NCI-H1417 (cell line): ENCODE data around the gene ZIC2.
A peak's percentile ranks its signal among the peaks of the same experiment; 100 is the strongest.

Experiments
- DNase-seq, 3 experiments: peaks; one replicate each; lab custom pipeline; 2025; lab: John Stamatoyannopoulos, UW

Gene ZIC2

DNA sequence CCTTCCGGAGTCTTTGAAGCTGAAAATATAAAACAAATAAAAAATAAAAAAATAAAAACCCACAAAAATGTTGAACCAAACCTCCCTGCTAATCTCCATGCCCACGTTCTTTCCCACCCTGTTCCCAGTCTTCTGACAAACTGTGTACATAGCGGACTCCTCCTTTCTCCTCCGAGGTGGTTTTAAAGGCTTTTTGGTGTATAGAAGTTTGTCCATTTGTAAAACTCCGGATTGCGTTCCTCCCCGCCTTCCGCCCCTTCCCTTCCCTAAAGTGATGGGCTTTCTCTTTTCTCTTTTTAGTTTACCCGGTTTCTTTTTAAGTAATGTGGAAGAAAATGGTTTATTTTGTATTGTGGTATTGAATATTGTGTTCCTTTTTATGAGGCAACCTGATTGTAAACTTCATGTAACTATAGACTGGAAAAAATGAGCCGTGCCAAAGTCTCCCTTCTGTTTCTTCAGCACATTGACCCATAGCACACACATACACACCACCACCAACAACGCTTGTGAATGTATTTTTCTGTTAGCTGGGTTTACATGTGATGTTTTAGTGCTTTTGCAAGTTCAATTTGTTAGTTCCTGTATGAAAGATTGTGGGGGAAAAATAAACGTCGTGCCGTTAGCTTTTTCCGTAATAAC is 4.4 kb downstream of the ZIC2 start:
- DNase-seq = peak in 2 of 3 experiments; percentile 76 to 92

DNA sequence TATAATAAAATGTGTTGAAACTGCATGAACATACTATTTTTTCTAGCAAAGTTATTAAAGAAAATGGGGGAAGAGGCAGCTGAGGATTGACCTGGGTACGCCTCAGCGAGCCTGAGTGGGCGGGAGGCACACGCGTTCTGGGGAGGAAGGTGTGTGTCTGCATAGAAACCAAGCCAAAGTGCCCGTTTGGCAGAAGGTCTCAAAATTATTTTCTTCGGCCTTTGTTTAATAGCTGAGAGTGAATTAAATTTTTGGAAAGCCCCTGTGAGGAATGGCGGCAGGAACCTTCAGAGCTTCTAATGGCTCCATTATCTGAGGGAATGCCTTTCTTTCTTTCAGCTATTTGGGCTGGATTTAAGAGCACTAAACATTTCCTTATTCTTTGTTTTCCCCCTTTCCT is 5.2 kb downstream of the ZIC2 start:
- DNase-seq = peak; percentile 36 to 86 (median 81)

DNA sequence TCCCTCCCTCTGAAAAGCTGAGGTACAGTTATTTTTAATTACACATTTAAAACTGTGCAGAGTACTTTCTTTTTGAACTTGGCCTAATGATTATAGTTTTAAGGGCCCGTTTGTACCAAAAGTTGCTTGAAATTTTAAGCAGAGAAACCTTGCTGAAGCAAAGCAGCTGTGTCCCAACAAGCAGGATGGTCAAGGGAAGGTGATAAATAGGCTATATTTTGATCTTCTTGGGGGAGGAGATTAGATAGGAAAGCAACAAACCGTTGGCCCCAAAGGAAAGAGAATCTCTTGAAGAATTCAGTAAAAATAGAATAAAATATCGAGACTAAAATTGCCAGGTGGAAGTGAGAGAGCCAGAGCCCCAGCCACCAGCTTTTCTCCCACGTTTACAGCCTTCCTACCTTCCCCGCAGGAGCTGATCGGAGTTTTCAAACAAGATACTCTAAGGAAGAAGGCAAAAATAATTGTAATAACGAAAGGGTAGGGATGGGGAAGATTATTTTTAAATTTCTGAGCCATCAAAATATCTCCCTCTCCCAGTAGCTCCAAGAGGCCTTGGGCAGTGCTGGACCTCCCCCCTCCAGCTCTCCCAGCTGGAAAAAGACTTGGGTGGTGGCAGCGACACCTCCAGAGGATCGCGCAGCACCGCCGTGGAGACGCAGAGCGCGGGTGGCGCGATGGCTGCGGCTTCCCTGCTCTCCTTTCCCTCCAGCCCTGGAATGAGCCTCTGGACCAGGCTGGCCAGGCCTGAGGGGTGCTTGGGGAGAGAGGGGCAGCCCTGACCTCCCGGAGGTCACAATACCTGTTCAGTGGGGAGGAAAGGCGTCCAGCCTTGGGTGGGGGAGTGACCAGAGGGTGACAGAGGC is 5.8 kb downstream of the ZIC2 start:
- DNase-seq = peak in 2 of 3 experiments; percentile 90 to 92

DNA sequence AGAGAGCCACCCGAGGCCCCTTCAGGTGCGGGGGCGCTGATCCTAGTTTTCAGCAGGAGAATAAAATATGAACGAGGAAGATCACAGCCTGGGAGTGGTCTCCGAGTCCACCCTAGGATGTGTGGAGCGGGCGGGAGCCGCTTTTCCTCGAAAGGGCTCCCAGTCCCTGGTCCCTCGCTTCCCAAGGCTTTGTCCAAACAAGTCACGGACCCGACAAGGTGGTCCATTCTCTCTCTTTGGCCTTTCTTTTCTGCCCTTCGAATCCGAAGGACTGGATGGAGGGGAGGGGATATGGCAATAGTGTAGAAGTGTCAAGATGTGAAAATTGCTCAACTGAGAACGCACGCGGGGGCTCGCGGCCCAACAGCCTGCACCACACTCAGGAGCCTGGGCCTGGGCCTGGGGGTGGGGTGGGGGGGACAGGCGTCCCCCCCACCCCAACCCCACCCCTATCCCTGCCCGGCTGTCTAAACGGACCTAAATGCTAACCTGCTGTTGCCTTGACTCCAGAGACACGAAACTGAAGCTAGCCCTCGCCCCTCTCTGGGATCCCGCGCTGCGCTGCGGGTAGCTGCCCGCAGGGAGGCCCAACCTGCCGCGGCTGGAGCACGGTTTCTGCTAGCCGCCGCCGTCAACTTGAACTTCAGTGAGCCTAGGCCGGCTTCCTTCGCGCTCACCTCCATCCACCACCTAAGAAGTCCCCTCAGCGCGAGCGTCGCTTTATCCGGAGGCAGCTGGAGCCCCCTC is 7.1 kb downstream of the ZIC2 start:
- DNase-seq = peak in 2 of 3 experiments; percentile 43 to 61

DNA sequence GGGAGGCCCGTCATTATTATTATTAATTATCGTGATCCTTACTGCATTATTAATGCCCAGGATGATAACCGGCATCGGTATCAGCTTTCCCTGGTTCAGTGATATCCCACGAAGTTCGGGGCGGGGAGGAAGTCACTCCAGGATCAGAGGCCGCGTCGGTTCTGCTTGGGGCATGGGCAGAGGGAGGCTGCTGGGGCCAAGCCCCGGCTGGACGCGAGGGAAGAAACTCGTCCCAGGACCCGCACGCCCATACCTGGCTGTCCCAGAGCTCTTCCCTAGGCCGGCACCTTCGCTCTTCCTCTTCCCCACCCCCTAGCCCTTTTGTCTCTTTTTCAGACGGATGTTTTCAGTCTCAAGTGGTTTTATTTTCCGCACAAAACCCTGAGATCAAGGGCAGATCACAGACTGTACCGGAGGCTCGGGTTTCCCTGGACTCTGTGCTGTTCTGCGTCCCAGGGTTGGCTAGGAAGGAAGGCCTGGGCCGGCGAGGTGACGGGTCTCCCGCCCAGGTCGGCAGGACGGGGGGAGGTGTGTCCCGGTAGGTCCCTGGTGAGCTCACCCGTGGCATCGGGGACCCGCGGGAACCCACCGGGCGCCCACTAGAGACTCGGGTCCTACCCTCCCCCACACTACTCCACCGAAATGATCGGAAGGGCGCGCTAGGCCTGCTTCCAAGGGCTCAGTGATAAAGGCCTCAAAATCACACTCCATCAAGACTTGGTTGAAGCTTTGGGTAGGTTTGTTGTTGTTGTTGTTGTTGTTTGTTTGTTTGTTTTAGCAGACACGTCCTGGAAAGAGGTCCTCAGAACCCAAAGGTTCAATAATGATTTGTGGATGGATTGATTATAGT is 7.9 kb downstream of the ZIC2 start:
- DNase-seq = no peak

DNA sequence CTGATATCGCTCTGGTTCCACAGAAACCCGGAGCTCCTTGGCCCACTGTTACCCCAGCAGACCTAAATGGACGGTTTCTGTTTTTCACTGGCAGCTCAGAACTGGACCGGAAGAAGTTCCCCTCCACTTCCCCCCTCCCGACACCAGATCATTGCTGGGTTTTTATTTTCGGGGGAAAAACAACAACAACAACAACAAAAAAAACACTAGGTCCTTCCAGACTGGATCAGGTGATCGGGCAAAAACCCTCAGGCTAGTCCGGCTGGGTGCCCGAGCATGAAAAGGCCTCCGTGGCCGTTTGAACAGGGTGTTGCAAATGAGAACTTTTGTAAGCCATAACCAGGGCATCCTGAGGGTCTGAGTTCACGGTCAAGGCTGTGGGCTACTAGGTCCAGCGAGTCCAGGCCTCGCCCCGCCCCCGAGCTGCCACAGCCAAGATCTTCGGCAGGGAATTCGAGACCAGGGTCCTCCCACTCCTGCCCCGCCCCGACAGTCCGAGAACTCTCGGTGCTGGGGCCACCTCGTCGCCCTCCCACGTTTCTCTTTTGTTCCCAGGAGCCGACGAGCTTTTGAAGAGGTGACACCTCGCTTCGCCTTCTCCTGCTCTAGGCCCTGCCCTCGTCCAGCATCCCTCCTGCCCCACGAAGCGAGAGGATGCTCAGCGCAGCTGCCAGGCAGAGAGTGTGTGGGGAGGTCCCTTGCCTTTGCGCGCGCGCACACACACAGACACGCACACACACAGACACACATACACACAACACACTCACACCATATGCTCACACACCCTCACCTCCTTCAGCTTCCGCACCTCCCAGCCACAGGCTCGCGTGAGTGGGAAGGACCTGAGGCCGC is 8.8 kb downstream of the ZIC2 start:
- DNase-seq = no peak

DNA sequence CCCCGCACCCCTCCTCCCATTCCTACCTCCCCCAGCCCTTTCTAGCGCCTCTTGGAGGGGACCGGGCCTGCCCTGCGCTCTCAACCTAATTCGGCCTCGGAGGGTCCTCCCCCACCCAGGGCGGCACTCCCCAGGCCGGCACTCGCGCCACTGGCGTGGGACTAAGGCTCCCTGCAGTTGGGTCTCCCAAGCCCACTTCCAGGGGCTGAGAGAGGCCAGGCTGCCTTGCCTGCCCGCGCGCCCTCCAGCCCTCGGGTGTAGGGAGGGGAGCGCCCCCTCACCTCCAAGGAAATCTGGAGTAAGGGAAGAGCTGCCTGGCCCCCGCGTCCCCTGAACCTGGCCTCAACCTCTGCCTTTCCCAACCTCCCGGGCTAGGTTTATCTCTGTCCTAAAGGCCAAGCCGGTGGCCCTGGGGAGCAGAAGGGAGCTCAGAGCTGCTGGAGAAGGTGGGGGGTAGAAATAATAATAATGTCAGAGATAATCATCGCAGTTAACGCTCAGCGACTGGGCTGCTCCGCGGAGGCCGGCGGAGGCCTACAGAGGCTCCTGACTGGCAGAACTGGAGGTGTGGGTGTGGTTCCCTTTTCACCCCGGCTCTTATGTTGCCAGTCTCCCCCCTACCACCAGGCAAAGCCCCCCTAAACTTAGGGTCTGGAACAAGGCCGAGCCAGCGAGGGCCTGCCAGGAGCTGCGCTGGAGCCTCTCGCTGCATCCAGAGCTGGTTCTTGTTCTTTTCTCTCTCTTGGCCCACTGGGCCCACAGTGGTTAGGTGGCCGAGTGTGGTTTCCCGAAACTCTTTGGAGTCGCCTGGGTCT is 9.6 kb downstream of the ZIC2 start:
- no peak for DNase-seq

DNA sequence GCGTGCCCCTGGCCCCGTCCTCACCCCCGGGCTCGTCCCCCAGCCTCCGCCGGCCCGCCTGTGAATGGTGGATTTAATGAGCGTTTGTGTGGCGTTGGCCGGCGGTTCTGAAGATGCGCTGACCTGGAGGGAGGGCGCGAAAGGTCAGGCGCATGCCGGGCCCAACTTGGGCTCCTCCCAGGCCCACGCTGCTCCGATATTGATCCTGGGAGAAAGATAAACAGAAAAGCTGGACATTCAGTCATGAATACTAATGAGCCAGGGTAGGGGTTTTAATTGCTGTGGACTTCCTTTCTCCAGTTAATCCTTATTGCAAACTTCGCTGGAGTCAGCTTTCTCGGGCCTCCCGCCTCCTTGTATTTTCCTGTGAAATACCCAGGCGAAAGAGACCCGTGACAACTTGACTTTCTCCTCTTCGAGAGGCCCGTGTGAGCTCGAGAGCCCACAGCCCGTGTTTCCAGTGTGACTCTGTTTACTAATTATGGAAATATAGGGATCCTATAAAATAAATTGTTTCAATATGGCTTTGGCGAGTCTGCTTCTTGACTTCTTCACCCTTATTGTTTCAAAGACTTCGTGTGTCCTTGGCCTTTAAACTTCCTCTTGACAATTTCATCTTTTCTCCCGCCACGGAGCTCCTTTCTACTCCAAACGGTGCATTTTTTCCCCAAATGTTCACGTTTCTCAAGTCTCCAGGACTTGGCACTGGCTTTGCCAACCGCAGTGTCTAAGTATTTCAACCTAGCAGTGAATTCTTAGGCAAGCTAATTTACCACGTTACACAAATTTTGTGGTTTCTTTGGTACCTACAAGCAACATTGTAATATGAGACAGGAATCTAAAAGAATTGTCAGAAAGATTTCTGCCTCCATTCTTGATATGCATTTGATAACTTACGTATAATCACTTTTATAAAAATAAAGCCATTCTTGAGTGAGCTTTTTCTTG is 10.5 kb downstream of the ZIC2 start:
- peak in 1 of 3 experiments; percentile 56 for DNase-seq

DNA sequence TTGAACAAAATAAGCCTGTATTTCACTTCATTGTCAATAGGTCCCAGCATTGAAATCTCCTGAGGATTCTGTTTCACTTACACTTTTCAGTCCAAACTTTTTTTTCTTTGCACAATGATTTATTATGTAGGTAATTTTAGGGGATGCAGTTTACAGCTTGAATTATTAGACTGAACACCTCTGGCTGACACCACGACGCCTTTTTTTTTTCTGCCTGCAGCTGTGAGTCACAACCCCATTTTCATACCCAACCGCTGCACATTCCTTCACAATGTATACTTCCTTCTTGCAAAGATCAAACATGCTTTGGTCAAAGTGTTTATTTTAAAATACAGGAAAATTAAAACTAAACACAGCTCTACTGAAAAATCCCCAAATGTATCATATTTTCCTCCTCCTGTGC is 11.4 kb downstream of the ZIC2 start:
- peak in 2 of 3 experiments; percentile 26 to 71 for DNase-seq

DNA sequence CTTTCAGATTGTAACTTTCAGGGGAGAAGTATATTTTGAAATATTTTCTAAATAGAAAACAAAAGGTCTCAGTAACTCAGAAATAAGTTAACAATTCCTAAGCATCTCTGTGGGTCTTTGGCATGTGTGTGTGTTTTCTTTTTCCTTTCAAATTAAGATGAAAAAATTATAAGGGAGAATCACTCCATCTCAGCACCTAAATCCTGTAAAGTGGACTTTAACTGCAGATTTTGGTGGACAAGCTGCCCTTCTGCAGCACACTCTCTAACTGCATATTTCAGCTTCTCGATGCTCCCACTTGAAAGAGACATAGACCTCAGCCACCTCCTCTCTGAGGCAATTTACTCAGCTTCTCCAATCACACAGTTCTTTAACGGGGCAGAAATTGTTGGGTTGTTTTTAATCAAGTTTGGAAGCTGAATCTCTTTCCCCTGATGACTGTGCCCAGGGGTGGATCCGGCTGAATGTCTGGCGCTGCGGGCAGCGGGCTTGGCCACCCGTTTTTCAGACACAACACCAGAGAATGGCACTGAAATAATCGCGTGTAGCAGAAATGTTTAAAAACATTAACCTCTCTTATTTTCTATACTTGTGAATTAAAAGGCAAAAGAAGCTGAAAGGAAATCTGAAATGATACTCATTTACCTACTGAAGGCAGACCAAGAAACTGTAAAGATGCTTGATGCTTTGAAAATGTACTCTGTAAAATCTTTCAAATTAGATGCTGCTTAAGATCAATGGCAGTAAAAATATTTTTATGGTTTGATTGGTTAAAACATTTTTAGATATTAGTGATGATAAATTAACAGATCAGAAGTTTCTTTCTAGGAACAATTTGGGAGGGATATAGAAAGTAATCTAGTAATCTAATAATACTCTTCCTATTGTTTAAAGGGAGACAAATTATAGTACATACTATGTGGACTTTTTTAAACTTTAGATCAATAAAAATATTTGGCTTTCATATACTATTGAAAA is 12.4 kb downstream of the ZIC2 start:
- peak in 2 of 3 experiments; percentile 62 to 78 for DNase-seq

DNA sequence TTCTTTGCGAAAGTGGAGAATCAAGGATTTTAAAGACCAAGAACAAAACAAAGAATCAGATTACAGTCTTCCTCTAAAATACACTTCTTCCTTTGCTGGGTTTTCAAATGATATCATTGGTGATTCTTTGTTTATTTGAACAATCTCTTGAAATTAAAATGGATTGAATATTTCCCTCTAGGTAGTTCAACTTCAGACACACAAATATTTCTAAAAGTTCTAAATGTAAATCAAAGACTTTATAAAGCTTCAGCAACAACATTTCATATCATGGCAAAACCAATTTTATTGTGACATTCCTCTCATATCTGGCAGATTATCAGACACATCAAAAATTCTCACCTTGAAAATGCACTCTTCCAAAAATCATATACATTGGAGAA is 13.0 kb downstream of the ZIC2 start:
- DNase-seq = peak in 1 of 3 experiments; percentile 73

DNA sequence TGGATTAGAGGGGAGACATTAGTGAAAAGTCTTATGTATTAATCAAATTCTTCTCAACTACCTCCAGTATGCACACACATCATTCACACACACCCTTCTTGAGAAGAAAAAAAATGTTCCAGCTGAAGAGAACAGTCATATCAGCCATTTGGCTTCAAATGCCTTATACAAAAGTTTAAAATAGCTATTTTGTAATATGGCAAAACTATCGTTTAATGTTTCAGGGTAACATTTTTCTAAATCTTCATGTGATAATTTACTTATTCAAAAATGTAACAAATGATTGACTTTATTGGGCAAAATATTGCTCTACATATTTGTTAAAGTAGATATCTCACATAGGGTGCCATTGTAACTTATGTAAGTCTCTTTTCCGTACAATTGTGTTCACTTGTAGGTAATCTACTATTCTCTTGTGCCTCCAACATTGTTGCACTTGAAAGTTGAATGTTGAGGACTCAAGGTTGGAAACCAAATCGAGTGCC is 13.6 kb downstream of the ZIC2 start:
- DNase-seq = peak in 1 of 3 experiments; percentile 78

DNA sequence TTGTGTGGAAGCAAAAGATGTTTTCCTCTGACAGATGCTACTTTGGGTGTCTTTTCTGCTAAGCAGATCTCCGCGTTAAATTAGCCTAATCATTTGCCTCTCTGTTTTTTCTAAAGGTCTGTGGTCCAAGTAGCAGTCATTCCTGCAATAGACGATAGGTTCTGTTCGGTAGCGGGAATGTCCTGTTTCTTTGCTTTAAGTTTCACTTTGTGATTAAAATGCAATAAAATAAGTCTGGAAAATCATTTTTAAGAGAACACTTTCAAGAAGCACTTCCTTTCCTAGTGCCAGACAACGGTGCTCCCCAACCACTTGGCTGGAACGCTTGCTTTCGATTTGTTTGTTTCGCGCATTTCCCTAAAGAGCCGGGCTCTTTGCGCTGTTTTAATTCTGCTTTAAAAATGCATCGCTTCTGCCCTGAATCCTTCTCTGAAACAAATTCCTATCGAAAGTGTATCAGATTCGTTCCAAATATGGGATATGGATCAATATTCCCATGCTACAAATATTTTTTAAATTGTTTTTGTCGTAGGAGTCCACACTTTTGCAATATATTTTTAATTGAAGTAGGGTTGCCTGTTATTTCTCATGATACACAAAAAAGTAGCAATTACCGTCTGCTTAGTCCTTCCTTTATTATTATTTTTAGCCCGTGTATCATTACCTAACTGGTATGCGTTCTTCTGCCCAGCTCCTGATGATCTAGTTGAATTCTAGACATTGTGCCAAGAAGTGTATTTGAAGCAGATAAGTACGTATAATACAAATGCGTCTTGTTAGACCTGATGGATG is 14.2 kb downstream of the ZIC2 start:
- peak in 2 of 3 experiments; percentile 90 to 95 for DNase-seq

DNA sequence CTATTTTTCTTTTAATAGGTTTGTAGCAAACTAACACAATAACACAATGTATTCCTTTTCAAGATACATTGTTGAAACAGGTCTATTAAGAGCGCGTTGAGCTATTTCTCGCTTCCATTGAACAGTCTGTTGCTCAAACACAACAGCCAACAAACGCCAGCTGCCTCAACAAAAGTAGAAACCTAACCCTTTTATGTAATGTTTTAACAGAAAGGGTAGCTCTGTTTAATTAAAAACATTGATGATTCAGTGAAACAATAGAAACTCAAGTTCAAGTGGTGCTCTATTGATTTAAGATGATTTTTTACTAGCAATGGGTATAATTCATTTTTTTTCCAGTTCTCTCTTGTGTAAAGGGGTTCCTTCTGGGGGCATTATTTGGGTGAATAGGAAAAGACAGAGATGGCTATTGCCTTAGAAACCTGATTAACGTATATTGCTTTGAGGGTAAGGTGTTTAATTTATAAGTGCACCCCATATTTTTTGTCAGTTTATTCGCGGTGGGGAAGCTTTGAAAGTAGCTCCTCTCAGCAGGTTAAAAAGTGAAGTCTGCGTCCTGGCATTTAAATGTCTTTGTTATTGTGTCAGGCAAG is 14.9 kb downstream of the ZIC2 start:
- DNase-seq = peak in 2 of 3 experiments; percentile 83 to 95

DNA sequence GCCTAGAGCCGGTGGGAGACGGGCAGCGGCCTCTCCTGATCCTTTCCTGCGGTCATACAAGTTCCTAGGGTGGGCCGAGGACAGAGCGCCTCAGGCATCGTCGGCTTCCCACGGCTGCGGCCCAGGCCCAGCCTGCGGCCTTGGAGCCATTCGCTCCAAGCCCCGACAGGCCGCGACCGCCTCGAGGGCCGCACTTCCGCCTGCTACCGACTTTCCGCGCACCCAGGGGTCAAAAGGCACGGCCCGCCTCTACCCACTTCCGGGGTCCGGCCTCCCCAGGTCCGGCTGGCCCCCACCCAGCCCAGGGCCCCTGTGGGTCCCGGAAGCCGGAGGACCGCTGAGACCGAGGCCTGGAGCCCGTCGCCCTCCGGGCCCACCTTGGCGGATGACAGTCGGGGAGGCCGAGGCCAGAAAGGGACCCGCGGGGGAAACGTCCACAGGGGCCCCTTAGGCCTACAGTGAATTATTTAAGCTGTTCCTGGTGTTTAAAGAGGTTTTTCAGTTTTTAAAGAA is 16.2 kb downstream of the ZIC2 start:
- no peak for DNase-seq

DNA sequence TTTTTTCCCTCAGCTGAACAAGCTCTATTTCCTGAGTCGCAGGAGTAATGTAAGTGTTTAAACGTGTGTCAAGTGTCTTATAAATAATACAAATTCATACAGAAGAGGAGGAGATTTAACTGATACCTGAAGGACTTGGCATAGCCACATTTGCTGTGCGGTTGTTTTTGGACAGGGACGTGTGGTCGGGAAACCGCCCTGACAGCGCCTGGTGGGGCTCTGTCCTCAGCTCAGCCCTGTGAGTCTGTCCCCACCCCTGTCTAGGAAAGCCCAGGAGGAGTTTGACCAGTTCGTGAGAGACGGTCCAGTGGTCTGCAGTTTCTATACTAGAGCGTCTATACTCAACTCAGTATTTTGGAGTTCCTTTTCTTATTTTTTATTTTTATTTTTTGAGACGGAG is 16.7 kb downstream of the ZIC2 start:
- no peak for DNase-seq
